H9 (cell line): ENCODE measurements around the gene RASL10A. TPM values are rescaled to one million over a fixed set of nuclear protein-coding genes. Genes with fewer than 3 reads are reported as not detected.
A peak's percentile ranks its signal among the peaks of the same experiment; 100 is the strongest.

Experiments
- DNase-seq: peaks from one replicate; pipeline ENCODE4 v3.0.0-alpha.2; 2017
- H2AFZ ChIP-seq: one replicate; pipeline ENCODE4 v1.6.1; 2013; ENCODE audit warnings: mild to moderate bottlenecking, low read length, control low read depth, moderate library complexity
- H2AK5ac ChIP-seq: 2 replicates; pipeline ENCODE4 v1.6.1; 2013; ENCODE audit warnings: low read length, control low read depth, mixed read lengths; ENCODE audit not compliant: insufficient read length
- H2BK120ac ChIP-seq: one replicate; pipeline ENCODE4 v1.6.1; 2013; ENCODE audit warnings: low read depth, mild to moderate bottlenecking, low read length, control low read depth, inconsistent platforms; ENCODE audit not compliant: poor library complexity, severe bottlenecking
- H2BK12ac ChIP-seq: 2 replicates; pipeline ENCODE4 v1.6.1; 2013; ENCODE audit warnings: low read length, control low read depth, mixed read lengths, low read depth; ENCODE audit not compliant: insufficient read length
- H2BK15ac ChIP-seq: 2 replicates; pipeline ENCODE4 v1.6.1; 2013; ENCODE audit warnings: low read depth, low read length, control low read depth
- H2BK20ac ChIP-seq: one replicate; pipeline ENCODE4 v1.6.1; 2013; ENCODE audit warnings: low read depth, mild to moderate bottlenecking, low read length, control low read depth, inconsistent platforms; ENCODE audit not compliant: poor library complexity, severe bottlenecking
- H2BK5ac ChIP-seq: 2 replicates; pipeline ENCODE4 v1.6.1; 2013; ENCODE audit warnings: low read length, control low read depth, mixed read lengths; ENCODE audit not compliant: insufficient read length
- H3K14ac ChIP-seq: 2 replicates; pipeline ENCODE4 v1.6.1; 2013; ENCODE audit warnings: low read length, control low read depth; ENCODE audit not compliant: insufficient read depth
- H3K18ac ChIP-seq: 2 replicates; pipeline ENCODE4 v1.6.1; 2013; ENCODE audit warnings: low read depth, mild to moderate bottlenecking, mixed read lengths, low read length, control low read depth; ENCODE audit not compliant: insufficient read length
- H3K23ac ChIP-seq: 2 replicates; pipeline ENCODE4 v1.6.1; 2013; ENCODE audit warnings: low read length, control low read depth, mixed read lengths, low read depth; ENCODE audit not compliant: insufficient read length
- H3K23me2 ChIP-seq: 2 replicates; pipeline ENCODE4 v1.6.1; 2013; ENCODE audit warnings: low read depth, mild to moderate bottlenecking, mixed read lengths, low read length, control low read depth; ENCODE audit not compliant: insufficient read length, poor library complexity, severe bottlenecking
- H3K27ac ChIP-seq: 2 replicates; pipeline ENCODE4 v1.5.1; 2013; ENCODE audit warnings: low read length, control low read depth, mixed read lengths, low read depth; ENCODE audit not compliant: insufficient read length
- H3K27me3 ChIP-seq: 2 replicates; pipeline ENCODE4 v1.6.1; 2013; ENCODE audit warnings: low read length, control low read depth, inconsistent platforms; ENCODE audit not compliant: insufficient read depth
- H3K4ac ChIP-seq: 2 replicates; pipeline ENCODE4 v1.6.1; 2013; ENCODE audit warnings: low read depth, mild to moderate bottlenecking, control low read depth, inconsistent platforms, low read length, moderate library complexity
- H3K4me1 ChIP-seq: 2 replicates; pipeline ENCODE4 v1.6.1; 2013; ENCODE audit warnings: low read length, control low read depth, inconsistent platforms; ENCODE audit not compliant: insufficient read depth
- H3K4me2 ChIP-seq: 2 replicates; pipeline ENCODE4 v1.6.1; 2013; ENCODE audit warnings: low read length, control low read depth, mixed read lengths; ENCODE audit not compliant: insufficient read length, insufficient read depth
- H3K56ac ChIP-seq: 2 replicates; pipeline ENCODE4 v1.6.1; 2013; ENCODE audit warnings: low read depth, mild to moderate bottlenecking, mixed read lengths, low read length, control low read depth; ENCODE audit not compliant: insufficient read length
- H3K79me1 ChIP-seq: 2 replicates; pipeline ENCODE4 v1.6.1; 2013; ENCODE audit warnings: low read depth, mild to moderate bottlenecking, moderate library complexity, low read length, control low read depth, inconsistent platforms; ENCODE audit not compliant: insufficient read depth, poor library complexity, severe bottlenecking
- H3K79me2 ChIP-seq: 2 replicates; pipeline ENCODE4 v1.6.1; 2013; ENCODE audit warnings: low read length, control low read depth, inconsistent platforms; ENCODE audit not compliant: insufficient read depth
- H3K9ac ChIP-seq: 2 replicates; pipeline ENCODE4 v1.6.1; 2013; ENCODE audit warnings: low read length, control low read depth, mixed read lengths; ENCODE audit not compliant: insufficient read length; ENCODE audit errors: extremely low read depth
- H3K9me3 ChIP-seq: one replicate; pipeline ENCODE4 v1.6.1; 2013; ENCODE audit warnings: low read depth, low read length, inconsistent platforms; ENCODE audit not compliant: control insufficient read depth
- H3T11ph ChIP-seq: one replicate; pipeline ENCODE4 v1.6.1; 2013; ENCODE audit warnings: mild to moderate bottlenecking, low read length, control low read depth, inconsistent platforms
- H4K20me1 ChIP-seq: one replicate; pipeline ENCODE4 v1.6.1; 2013; ENCODE audit not compliant: control insufficient read depth, insufficient read length, insufficient read depth
- H4K5ac ChIP-seq: 2 replicates; pipeline ENCODE4 v1.6.1; 2013; ENCODE audit warnings: low read depth, mild to moderate bottlenecking, mixed read lengths, low read length, control low read depth; ENCODE audit not compliant: insufficient read length
- H4K8ac ChIP-seq: replicated peaks from 2 replicates; pipeline ENCODE4 v1.6.1; 2013; ENCODE audit warnings: low read length, control low read depth, mixed read lengths, low read depth; ENCODE audit not compliant: insufficient read length
- H4K91ac ChIP-seq: 2 replicates; pipeline ENCODE4 v1.6.1; 2013; ENCODE audit warnings: low read depth, mild to moderate bottlenecking, moderate library complexity, mixed read lengths, low read length, control low read depth; ENCODE audit not compliant: insufficient read length
- H3K27ac Mint-ChIP-seq, 3 experiments: 2 replicates in 2 of 3; 3 replicates in 1 of 3; pipeline ENCODE4 v1.8.0; 2020 to 2021; ENCODE audit warnings: mixed read lengths in 3 of 3, mild to moderate bottlenecking in 1 of 3, moderate library complexity in 1 of 3
- H3K27me3 Mint-ChIP-seq: 2 replicates; pipeline ENCODE4 v1.8.0; 2021; ENCODE audit warnings: low read depth, mild to moderate bottlenecking, moderate library complexity, mixed read lengths
- H3K36me3 Mint-ChIP-seq, 3 experiments: 2 replicates in 2 of 3; 3 replicates in 1 of 3; pipeline ENCODE4 v1.8.0; 2020 to 2021; ENCODE audit warnings: low read depth in 3 of 3, mixed read lengths in 3 of 3; ENCODE audit not compliant: insufficient read depth in 1 of 3
- H3K4me1 Mint-ChIP-seq, 2 experiments: 2 replicates each; pipeline ENCODE4 v1.8.0; 2020; ENCODE audit warnings: mixed read lengths in 2 of 2
- H3K4me3 Mint-ChIP-seq, 2 experiments: 2 replicates in 1 of 2; 3 replicates in 1 of 2; pipeline ENCODE4 v1.8.0; 2020 to 2021; ENCODE audit warnings: mild to moderate bottlenecking in 2 of 2, mixed read lengths in 2 of 2, moderate library complexity in 1 of 2
- H3K9me3 Mint-ChIP-seq, 2 experiments: 2 replicates in 1 of 2; 3 replicates in 1 of 2; pipeline ENCODE4 v1.8.0; 2020; ENCODE audit warnings: mild to moderate bottlenecking in 2 of 2, mixed read lengths in 2 of 2, moderate library complexity in 1 of 2
- CTCF ChIP-seq: fragments of 200-600 bp; sonication (generic); conservative IDR thresholded peaks from 3 replicates; pipeline ENCODE4 v1.8.0; 2021; ENCODE audit warnings: antibody characterized with exemption, mild to moderate bottlenecking
- WGBS: extraction: QIAGEN DNeasy Blood & Tissue Kit; methylation state at CpG from one replicate; pipeline ENCODE4 v1.1.7; 2013; ENCODE audit warnings: missing lambda C conversion rate, low lambda C conversion rate, mixed read lengths; ENCODE audit not compliant: insufficient read length; ENCODE audit errors: extremely low coverage; 5-methylcytosine and 5-hydroxymethylcytosine counted together
- total RNA-seq: library from RNA; stranded (reverse); gene quantifications from 2 replicates; pipeline ENCODE4 v1.2.1, GENCODE V29; 2021

The RASL10A gene
- total RNA-seq, 1 experiment from 2014 or later: 0.90 TPM

- no peak overlapping the region for H3K23ac ChIP-seq
- no peak overlapping the region for H4K5ac ChIP-seq
- H2BK5ac ChIP-seq: no peak overlapping the region
- H3K9me3 Mint-ChIP-seq: no peaks in the 10 kb centered on the region
- no peak overlapping the region for H2BK120ac ChIP-seq
- no peak overlapping the region for H3K4me3 Mint-ChIP-seq
- no peak overlapping the region for H2BK15ac ChIP-seq
- H3K4me2 ChIP-seq: no peak overlapping the region
- H3K27me3 ChIP-seq: no peaks in the 10 kb centered on the region
- no peak for DNase-seq
- no peaks in the 10 kb centered on the region for H3K79me1 ChIP-seq
- H3K56ac ChIP-seq: no peak overlapping the region
- no peak for TF ChIP-seq CTCF
- no peak overlapping the region for H2BK20ac ChIP-seq
- H3K14ac ChIP-seq: no peak overlapping the region
- no peak overlapping the region for H3K27ac ChIP-seq
- no peak overlapping the region for H4K8ac ChIP-seq
- H3K18ac ChIP-seq: no peak overlapping the region
- H2BK12ac ChIP-seq: no peak overlapping the region
- H3K9ac ChIP-seq: no peak overlapping the region
- H3K27me3 Mint-ChIP-seq: no peaks in the 10 kb centered on the region
- no peak overlapping the region for H2AK5ac ChIP-seq
- no peak overlapping the region for H4K91ac ChIP-seq
- H3K9me3 ChIP-seq: no peaks in the 10 kb centered on the region
- no CpG with 5 or more reads among the region's 11 CpGs for WGBS
- H2AFZ ChIP-seq: no peak overlapping the region
- H3T11ph ChIP-seq: no peak overlapping the region
- peaks cover 2 to 3% of the 10 kb centered on the region in 2 experiments; a peak in 2 of 4 replicates for H3K4me1 Mint-ChIP-seq
- H3K36me3 Mint-ChIP-seq: peaks cover 19 to 69% (median 53%) of the 10 kb centered on the region in 3 experiments
- peaks cover 3% of the 10 kb centered on the region for H4K20me1 ChIP-seq
- H3K4ac ChIP-seq: no peak overlapping the region
- H3K27ac Mint-ChIP-seq: peak overlapping the region in 1 of 3 experiments; percentile 34; a peak in 2 of 7 replicates
- no peaks in the 10 kb centered on the region for H3K23me2 ChIP-seq
- no peaks in the 10 kb centered on the region for H3K79me2 ChIP-seq
- no peaks in the 10 kb centered on the region for H3K4me1 ChIP-seq
Observed at GRCh38 chr22:29335656-29336055, 20.2 kb upstream of the RASL10A start.
